SK-N-DZ (cell line): ENCODE measurements around the gene PCGF1.
A peak's percentile ranks its signal among the peaks of the same experiment; 100 is the strongest.
"Not testable (repeated sequence)": the region's sequence is repeated elsewhere in the genome, so short reads cannot be mapped to it uniquely, and the experiment has no call there.

Experiments
- DNase-seq: peaks from one replicate; pipeline ENCODE4 v3.0.0-alpha.2; 2015; ENCODE audit warnings: low spot score

The PCGF1 gene

GRCh38 chr2:74472945-74473258, 34.6 kb downstream of the PCGF1 start:
- DNase-seq, result no peak

DNA sequence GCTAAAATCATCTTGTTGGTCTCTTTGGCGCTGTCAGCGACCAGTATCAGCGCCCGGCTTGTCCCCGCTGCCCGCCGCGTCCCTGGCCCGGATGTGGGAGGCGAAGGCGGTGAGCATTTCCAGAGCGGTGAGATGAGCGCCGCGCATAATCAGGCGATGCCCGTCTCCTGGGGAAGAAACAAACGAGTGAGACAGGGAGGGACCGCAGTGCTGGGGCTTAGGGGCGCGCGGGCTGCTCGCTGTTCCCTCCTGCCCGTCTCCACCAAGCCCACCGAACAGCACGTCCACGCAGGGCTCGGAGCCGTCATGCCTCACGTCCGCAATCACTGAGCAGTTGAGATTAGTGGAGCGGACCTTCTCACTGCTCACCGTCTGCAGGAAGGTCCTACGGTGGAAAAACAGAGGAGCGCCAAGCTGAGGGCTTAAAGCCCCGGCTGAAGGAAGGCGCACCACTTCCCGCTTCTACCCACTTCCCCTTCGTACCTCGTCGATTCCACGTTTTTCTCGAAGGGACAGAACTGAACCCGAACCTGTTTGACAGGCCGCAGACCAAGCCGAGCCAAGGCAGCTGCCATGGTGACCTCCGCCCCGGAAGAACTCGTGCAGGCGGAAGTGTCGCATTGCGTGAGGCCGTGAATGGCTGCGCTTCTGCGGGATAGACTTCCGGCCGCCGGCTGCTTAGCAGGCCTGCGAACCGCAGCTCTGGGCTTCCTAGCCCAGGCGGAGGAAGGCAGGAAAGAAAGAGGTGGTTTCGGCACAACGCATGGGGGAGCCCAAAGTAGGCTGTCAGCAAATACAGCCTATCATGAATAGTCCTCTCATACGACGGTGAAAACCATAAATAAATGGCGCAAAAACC, 35.2 kb downstream of the PCGF1 start, which contains the start of gene MRPL53:
Gene MRPL53, minus strand, starts transcription at position 595 of the 859 bp plus-strand sequence. Its CDS starts 20 bp downstream, at position 575.
- DNase-seq, result peak; percentile 96

- no peak for DNase-seq
Observed at GRCh38 chr2:74471332-74472065, 36.0 kb downstream of the PCGF1 start.

GRCh38 chr2:74470742-74471141, 36.8 kb downstream of the PCGF1 start:
- DNase-seq, result not testable (repeated sequence)

- no peak for DNase-seq
Observed at GRCh38 chr2:74464406-74464805, 43.1 kb downstream of the PCGF1 start.

DNA sequence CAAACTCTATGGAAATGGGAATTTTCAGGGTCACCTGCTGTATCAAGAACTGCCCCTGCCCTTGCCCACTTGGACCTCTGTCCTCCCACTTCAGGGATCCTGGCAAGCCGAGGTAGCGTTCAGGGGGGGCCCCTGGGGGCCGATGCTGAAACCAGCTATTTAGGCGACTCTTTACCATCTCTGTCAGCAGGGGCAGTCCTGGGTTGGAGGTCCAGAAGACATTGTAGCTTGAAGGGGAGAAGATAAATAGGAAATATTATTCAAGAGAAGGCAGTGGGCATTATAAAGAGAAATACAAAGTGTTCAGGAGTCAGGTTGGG, 44.7 kb downstream of the PCGF1 start:
- DNase-seq, result no peak

DNA sequence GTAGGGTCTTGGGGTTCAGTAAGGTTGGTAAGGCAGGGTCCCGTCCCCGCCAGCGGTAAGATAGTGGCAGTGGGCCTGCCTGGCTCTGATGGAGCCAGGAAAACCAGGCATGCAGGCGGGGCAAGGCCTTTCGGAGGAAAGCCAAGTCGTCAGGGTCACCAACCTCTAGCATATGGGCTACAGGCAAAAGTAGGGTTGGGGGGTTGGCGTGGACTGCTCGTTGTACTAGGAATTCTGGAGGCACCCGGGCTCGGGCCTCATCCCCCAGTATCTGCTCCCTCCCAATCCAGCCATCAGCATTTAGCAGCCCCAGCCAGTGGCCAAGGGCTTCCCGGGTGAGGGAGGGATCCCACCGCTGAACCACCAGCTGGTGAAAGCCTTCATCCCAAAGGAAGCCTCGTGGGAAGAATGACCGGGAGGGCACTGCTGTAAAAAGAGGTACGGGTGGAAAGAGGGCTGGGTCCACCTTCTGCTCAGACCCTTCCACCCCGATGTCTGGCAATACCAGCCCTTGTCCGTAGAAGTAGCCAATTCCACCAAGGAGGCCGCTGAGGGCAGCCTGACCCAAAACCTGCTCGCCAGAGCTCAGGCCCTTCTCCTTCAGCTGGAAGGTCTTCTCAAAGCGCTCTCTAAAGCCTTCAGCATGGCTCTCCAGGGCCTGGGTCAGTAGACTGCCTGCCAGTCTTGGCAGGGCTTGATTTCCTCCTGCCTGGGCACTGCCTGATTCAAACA, 45.3 kb downstream of the PCGF1 start:
- DNase-seq, result no peak

DNA sequence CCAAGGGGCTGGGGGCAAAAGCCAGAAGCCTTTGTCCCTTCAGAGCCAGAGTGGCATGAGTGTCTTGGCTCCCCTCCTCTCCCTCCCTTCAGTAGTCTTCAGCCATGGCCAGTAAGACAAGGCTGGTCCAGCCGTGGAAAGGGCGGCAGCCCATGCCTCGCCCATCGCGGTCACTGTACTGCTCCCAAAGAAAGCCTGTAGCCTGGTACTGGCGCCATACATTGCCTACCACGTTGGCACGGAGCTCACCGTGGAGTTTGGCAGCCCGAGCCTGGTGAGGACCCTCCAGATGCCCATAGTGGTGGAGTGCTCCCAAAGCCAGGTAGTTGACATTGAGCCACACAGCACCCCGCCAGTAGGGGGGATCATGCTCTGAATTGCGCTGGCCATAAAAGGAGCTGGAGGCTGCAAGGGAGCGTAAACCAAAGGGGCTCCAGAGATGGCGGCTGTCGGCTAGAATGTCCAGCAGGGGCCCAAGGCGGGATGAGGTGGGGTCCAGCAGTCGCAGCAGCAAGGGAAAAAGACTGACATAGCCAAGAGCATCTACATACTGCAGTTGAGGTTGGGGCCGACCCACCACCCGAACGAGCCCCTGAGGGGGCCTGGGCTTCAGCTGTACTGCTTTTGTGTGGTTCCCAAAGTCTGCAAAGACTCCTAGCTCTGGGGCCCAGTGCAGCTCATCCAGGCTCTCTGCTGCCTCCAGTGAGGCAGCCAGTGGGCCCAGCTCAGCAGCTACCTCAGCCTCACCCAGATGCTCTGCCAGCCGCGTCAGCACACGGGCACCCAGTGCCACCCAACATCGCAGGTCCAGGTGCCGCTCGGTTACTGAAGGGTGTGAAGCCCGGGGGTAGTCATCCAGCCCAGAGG, 46.1 kb downstream of the PCGF1 start:
- DNase-seq, result no peak

- not testable (repeated sequence) for DNase-seq
Observed at GRCh38 chr2:74460187-74460586, 47.3 kb downstream of the PCGF1 start.

DNA sequence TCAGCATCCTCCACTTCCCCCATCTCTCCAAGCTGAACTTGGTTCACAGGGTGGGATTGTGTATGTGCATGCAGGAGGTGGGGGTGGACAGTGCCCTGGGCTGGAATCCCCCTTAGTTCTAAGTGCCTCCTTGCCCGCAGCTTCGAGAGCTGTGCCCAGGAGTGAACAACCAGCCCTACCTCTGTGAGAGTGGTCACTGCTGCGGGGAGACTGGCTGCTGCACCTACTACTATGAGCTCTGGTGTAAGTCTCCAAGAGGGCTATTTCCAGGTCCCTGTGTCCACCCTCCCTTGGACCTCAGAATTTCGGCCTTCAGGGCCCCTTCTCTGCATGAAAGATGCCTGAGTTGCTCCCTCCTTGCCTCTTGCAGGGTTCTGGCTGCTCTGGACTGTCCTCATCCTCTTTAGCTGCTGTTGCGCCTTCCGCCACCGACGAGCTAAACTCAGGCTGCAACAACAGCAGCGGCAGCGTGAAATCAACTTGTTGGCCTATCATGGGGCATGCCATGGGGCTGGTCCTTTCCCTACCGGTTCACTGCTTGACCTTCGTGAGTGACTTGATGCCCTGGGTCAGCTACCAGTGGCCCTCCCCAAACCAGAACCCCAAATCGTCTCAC, 47.9 kb downstream of the PCGF1 start:
- not testable (repeated sequence) for DNase-seq

GRCh38 chr2:74458938-74459363, 48.5 kb downstream of the PCGF1 start:
- DNase-seq, result no peak

DNA sequence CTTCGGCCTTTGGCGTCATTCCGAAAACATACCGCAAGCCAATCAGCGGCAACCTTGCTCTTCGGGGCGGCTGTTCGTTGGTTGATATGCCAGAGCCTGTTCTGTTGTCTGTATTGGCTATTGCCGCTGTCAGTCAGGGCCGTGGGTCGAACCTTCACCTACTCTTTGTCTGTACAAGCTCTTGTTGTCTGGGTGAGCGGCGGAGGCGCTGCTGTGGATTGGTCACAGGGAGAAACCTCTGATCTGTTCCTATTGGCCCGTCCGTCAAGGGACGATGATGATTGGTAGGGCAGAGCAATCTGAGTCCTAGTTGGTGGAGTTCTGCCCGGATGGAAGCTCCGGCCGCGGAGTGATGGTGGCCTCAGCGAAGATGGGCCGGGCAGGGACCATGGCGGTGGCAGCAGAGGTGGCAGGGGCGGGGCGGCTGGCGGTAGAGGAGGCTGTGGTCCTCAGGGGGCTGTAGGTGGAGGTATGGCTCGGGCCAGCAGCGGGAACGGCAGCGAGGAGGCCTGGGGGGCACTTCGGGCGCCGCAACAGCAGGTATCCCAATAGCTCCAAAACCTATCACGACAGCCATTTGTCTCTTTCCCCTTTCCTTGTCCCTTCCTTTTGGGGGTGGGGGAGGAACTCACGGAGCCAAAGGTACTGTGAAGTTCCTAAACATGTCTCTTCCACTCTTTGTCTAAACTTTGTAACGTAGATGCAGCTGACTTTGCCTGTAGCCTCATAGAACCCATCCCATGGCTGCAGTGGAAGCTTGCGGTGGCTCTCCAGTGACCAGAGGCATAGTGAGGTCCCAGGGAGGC, 49.2 kb downstream of the PCGF1 start, which contains the start of gene WBP1:
Gene WBP1, plus strand, starts transcription at position 307 of the 806 bp plus-strand sequence. Its CDS starts 165 bp downstream, at position 472.
- DNase-seq, result peak; percentile 100

DNA sequence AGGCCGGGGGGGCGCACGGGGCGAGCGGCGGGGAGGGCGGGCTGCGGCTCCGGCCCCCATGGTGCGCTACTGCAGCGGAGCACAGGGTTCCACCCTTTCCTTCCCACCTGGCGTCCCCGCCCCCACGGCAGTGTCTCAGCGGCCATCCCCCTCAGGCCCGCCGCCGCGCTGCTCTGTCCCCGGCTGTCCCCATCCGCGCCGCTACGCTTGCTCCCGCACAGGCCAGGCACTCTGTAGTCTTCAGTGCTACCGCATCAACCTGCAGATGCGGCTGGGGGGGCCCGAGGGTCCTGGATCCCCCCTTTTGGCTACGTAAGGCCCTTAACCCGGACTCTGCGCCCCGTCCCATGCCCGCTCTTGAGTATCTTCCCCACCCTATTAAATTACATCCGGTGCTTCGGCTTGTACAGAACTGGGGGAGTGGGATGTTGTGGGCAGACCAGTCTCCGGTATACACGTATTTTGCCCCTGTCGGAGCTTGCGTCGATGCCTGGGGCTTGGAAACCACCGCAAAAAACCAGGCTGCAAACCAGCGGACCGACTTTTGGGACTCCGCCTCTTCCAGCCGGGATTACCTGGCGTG, 49.9 kb downstream of the PCGF1 start:
- DNase-seq, result peak; percentile 76

- DNase-seq, result no peak
Observed at GRCh38 chr2:74457129-74457548, 50.4 kb downstream of the PCGF1 start.
